Stomach (tissue), 9 donors: Measurements from ENCODE around the gene FEV. TPM values are rescaled to one million over a fixed set of nuclear protein-coding genes. Genes with fewer than 3 reads are reported as not detected.

ENCODE experiments used
- DNase-seq, 2 donors: peaks; one replicate each; pipeline versions ENCODE4 v3.0.0 to v3.0.0-alpha.2; 2013 to 2019
- H3K27ac ChIP-seq, 5 donors: fragments of 200-600 bp in 4 of 5; sonication (generic) in 4 of 5; one replicate each; pipeline ENCODE4 v1.5.1; 2013 to 2019; ENCODE audit warnings: mild to moderate bottlenecking in 1 of 5, moderate library complexity in 1 of 5
- H3K27me3 ChIP-seq, 3 donors: fragments of 200-600 bp; sonication (generic); one replicate each; pipeline ENCODE4 v1.5.1; 2017 to 2019; ENCODE audit warnings: mixed run types in 1 of 3
- H3K36me3 ChIP-seq, 4 donors: fragments of 200-600 bp; sonication (generic); 1 replicate in 3 of 4; 2 replicates in 1 of 4; pipeline ENCODE4 v1.5.1; 2016 to 2019
- H3K4me1 ChIP-seq, 4 donors: fragments of 200-600 bp; sonication (generic); one replicate each; pipeline ENCODE4 v1.5.1; 2016 to 2019
- H3K4me3 ChIP-seq, 4 donors: fragments of 200-600 bp; sonication (generic) in 3 of 4; one replicate each; pipeline ENCODE4 v1.5.1; 2016 to 2019; ENCODE audit warnings: mild to moderate bottlenecking in 1 of 4
- H3K9me3 ChIP-seq, 4 donors: fragments of 200-600 bp; sonication (generic); one replicate each; pipeline ENCODE4 v1.5.1; 2016 to 2019
- EP300 ChIP-seq: sonication (generic); formaldehyde crosslinking; IDR thresholded peaks from one replicate; pipeline ENCODE4 v1.6.1; 2017; ENCODE audit warnings: antibody characterized with exemption
- POLR2A ChIP-seq, 4 donors: fragments of 450-650 bp; IDR thresholded peaks; one replicate each; pipeline ENCODE4 v1.6.1; 2016; ENCODE audit warnings: antibody characterized with exemption in 4 of 4, control low read depth in 2 of 4, mild to moderate bottlenecking in 1 of 4, moderate library complexity in 1 of 4
- POLR2AphosphoS5 ChIP-seq, 3 donors: sonication (generic); formaldehyde crosslinking; IDR thresholded peaks; one replicate each; pipeline ENCODE4 v1.6.1; 2016; ENCODE audit warnings: antibody characterized with exemption in 3 of 3
- WGBS, 5 donors: extraction: QIAGEN DNeasy Blood & Tissue Kit in 3 of 5; methylation state at CpG; one replicate each; pipeline versions ENCODE4 v1.1.5 to v1.1.7; 2013 to 2018; 5-methylcytosine and 5-hydroxymethylcytosine counted together
- intact Hi-C: fragments of 100-400 bp; cut with DNase I; formaldehyde crosslinking; loops from one replicate; pipeline ENCODE4 v1.15.1; 2023; ENCODE audit warnings: low total_unique reads
- polyA plus RNA-seq, 3 donors: library from polyadenylated mRNA; stranded (reverse); fragments of 200-250 nt; gene quantifications; one replicate each; pipeline ENCODE4 v1.2.3, GENCODE V29; 2013
- total RNA-seq, 5 donors: library from RNA; depleted of rRNA; stranded (reverse); fragments of >200 nt; gene quantifications; one replicate each; pipeline versions ENCODE4 v1.1.0 to v1.2.3, GENCODE V29; 2014 to 2016
- TF ChIP-seq, protein P1 (sequence below), 7 experiments: fragments of 450-650 bp in 4 of 7; fragments of 200-600 bp in 3 of 7; sonication (generic) in 3 of 7; IDR thresholded peaks; one replicate each; pipeline ENCODE4 v1.5.1; 2016 to 2019; ENCODE audit warnings: antibody characterized with exemption in 7 of 7, control low read depth in 2 of 7, mild to moderate bottlenecking in 1 of 7
- donor health status: healthy with polysubstance abuse.
- donor health status: Bipolar disorder and iron deficiency.
- donor health status: healthy.

The FEV gene
- total and polyA plus RNA-seq, 8 donors, result 0.28 to 6.4 (median 1.1) TPM; not detected in 4

DNA sequence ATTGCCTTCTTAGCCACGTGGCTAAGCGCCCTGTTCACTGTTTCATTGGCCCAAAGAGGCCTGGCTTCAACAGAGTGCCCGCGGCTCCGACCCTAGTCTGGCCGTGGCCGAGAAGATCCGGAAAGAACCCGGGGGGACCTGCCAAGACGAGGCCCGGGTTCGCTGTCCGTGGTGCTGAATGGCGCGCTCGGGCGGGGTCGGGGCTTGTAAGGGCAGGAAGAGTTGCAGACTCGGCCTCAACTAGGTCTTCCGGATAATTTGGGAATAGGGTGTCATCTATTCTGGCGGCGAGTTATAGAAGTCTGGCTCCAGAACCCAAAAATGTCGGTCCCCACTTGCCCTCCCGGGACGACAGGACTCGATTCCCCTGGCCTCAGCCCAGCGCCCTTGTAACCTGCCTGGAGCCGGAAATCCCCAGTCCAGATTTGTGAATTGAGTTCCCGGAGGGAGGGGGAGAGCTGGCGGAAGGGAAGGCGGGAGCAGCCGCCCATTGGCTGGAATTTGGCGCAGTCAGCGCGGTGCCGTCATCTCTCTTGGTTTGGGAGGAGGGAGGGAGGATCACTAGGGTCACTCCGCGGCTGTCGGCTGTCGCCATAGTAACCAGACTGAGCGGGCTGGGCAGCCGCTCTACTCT, 22.0 kb downstream of the FEV start:
- Histone ChIP-seq H3K9me3 (peaks cover 0 to 8% (median 0%) of the 10 kb centered on the region in 4 donors), H3K27me3 (peaks cover 44 to 97% (median 83%) of the 10 kb centered on the region in 3 donors), H3K4me1 (peaks cover 17 to 31% (median 30%) of the 10 kb centered on the region in 4 donors), H3K4me3 (no peak overlapping the region), H3K27ac (peak overlapping the region in 2 of 5 donors; percentile 8 to 37), H3K36me3 (no peaks in the 10 kb centered on the region)
- peak; percentile 62 to 89 for DNase-seq
- no peak for TF ChIP-seq POLR2A (IDR thresholded peaks at IDR 0.05)
- TF ChIP-seq POLR2AphosphoS5 (IDR thresholded peaks at IDR 0.05), result peak in 1 of 3 donors; percentile 17
- intact Hi-C loops, result no loop called here
- WGBS, 5 donors, result 3 to 5% (median 3%) methylated on average over 41 to 42 of the region's 42 CpGs

DNA sequence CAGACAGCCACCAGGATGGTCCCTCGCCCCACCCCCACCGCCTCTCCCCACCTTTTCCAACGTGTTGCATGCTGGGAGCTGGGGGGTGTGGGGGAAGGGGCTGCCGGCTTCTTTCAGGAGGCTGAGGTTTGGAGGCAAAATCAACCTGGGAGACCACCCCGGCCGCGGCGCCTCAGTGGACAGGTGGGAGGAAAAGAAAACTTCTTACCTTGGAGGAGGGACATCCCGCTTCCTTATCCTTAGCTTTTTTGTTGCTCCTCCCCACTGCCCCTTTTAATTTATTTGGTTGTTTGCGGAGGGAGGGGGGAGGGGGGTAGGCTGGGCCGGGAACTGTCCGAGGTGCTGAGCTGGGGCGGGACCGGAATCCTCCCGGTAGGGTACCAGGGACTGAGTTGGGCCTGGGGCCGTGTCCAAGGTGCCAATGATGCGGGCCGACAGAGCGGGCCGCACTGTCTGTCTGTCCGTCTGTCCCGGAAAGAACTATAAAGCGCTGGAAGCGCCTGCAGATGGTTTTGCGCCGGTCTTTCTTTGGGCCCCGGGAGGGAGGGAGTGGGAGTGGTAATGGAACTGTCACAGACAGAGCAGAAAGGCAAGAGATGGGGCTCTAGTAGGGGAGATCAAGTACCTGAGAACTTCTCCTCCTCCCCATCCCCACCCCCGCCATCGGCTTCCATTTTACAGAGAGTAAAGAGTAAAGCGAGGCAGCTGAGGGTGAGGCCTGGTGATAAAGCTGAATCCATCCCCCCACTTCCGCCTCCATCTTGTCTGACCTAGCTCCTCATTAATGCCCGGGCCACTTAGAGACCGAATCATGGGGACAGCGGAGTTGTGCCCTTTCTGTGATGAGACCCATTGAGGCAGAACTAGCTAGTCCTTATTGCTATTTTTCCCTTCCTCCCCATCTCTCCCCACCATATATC, 23.1 kb downstream of the FEV start:
- DNase-seq, result no peak
- intact Hi-C loops, result no loop called here
- Histone ChIP-seq H3K27ac (peak overlapping the region in 1 of 5 donors; percentile 37), H3K27me3 (peaks cover 44 to 98% (median 84%) of the 10 kb centered on the region in 3 donors), H3K36me3 (no peaks in the 10 kb centered on the region), H3K4me1 (peaks cover 17 to 31% (median 30%) of the 10 kb centered on the region in 4 donors), H3K4me3 (no peak overlapping the region), H3K9me3 (peaks cover 0 to 8% (median 0%) of the 10 kb centered on the region in 4 donors)
- TF ChIP-seq POLR2A (IDR thresholded peaks at IDR 0.05) (no peak), EP300 (no peak), POLR2AphosphoS5 (IDR thresholded peaks at IDR 0.05) (no peak)
- TF ChIP-seq, protein P1, sequence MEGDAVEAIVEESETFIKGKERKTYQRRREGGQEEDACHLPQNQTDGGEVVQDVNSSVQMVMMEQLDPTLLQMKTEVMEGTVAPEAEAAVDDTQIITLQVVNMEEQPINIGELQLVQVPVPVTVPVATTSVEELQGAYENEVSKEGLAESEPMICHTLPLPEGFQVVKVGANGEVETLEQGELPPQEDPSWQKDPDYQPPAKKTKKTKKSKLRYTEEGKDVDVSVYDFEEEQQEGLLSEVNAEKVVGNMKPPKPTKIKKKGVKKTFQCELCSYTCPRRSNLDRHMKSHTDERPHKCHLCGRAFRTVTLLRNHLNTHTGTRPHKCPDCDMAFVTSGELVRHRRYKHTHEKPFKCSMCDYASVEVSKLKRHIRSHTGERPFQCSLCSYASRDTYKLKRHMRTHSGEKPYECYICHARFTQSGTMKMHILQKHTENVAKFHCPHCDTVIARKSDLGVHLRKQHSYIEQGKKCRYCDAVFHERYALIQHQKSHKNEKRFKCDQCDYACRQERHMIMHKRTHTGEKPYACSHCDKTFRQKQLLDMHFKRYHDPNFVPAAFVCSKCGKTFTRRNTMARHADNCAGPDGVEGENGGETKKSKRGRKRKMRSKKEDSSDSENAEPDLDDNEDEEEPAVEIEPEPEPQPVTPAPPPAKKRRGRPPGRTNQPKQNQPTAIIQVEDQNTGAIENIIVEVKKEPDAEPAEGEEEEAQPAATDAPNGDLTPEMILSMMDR (IDR thresholded peaks at IDR 0.05), result no peak
- 10 to 17% (median 13%) methylated on average over 30 to 34 of the region's 34 CpGs for WGBS, 5 donors

DNA sequence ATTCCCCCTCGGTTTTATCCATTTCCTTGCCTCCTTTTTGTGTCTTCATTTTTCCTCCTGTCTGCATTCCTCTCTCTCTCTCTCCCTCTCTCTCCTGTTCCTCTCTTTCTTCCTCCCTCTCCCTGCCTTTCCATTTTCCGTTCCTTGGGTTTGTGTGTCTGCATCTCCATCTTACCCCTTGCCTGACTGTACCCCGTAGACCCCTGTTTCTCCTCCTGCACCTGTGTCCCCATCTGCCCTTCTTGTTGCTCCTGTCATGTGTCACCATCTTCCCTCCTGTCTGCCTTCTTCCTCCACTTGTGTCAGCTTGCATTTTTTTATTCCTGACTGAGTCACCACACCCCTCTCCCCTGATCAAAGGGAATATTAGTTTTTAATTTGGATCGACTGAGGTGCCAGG, 23.8 kb downstream of the FEV start:
- TF ChIP-seq, protein P1 (IDR thresholded peaks at IDR 0.05), result no peak
- WGBS, 5 donors, result 5 to 8% (median 7%) methylated on average over 4 of the region's 4 CpGs
- intact Hi-C loops, result no loop called here
- Histone ChIP-seq H3K4me3 (peak overlapping the region in 1 of 4 donors; percentile 42), H3K36me3 (no peaks in the 10 kb centered on the region), H3K4me1 (peaks cover 17 to 31% (median 30%) of the 10 kb centered on the region in 4 donors), H3K9me3 (peaks cover 0 to 8% (median 0%) of the 10 kb centered on the region in 4 donors), H3K27me3 (peaks cover 44 to 100% (median 80%) of the 10 kb centered on the region in 3 donors), H3K27ac (no peak overlapping the region)
- no peak for DNase-seq

DNA sequence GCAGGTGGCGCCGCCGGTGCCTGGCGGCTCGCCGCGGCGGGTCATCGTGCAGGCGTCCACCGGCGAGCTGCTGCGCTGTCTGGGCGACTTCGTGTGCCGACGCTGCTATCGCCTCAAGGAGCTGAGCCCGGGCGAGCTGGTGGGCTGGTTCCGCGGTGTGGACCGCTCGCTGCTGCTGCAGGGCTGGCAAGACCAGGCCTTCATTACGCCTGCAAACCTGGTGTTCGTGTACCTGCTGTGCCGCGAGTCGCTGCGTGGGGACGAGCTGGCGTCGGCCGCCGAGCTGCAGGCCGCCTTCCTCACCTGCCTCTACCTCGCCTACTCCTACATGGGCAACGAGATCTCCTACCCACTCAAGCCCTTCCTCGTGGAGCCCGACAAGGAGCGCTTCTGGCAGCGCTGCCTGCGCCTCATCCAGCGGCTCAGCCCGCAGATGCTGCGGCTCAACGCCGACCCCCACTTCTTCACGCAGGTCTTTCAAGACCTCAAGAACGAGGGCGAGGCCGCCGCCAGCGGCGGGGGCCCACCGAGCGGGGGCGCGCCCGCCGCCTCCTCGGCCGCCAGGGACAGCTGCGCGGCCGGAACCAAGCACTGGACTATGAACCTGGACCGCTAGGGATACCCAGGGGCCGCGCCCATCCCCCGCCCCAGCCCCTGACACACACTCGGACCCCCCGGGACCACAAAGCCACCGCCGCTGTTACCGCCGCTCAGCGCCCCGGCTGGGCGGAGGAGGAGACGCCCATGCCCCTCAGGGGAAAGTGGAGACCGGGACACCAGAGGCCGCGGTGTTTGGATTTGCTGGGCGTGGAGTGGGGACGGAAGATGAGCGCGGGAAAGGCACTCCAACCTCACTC, 24.4 kb downstream of the FEV start:
- H3K4me3 ChIP-seq, result peak overlapping the region; percentile 36 to 51 (median 39)
- intact Hi-C loops, result no loop called here
- peaks cover 17 to 31% (median 30%) of the 10 kb centered on the region in 4 donors for H3K4me1 ChIP-seq
- H3K27ac ChIP-seq, result no peak overlapping the region
- peaks cover 0 to 8% (median 0%) of the 10 kb centered on the region in 4 donors for H3K9me3 ChIP-seq
- DNase-seq, result peak in 1 of 2 donors; percentile 30
- no peaks in the 10 kb centered on the region for H3K36me3 ChIP-seq
- H3K27me3 ChIP-seq, result peaks cover 44 to 100% (median 78%) of the 10 kb centered on the region in 3 donors
- WGBS, 5 donors, result 2 to 6% (median 3%) methylated on average over 28 to 87 of the region's 87 CpGs
- no peak for TF ChIP-seq POLR2AphosphoS5 (IDR thresholded peaks at IDR 0.05)
